Epithelial cell of proximal tubule (primary cell): ENCODE measurements around the gene RPL13A. TPM values are rescaled to one million over a fixed set of nuclear protein-coding genes. Genes with fewer than 3 reads are reported as not detected.

Experiments
- DNase-seq: peaks from one replicate; pipeline ENCODE4 v3.0.0-alpha.2; 2011; ENCODE audit warnings: low read depth
- H3K4me3 ChIP-seq: 2 replicates; pipeline ENCODE4 v1.5.1; 2011; ENCODE audit warnings: low read depth, mild to moderate bottlenecking, low read length
- total RNA-seq: library from RNA; depleted of rRNA; stranded (reverse); fragments of >200 nt; gene quantifications from 2 replicates; pipeline ENCODE4 v1.2.3, GENCODE V29; 2015
- TF ChIP-seq, protein P1 (sequence below): conservative IDR thresholded peaks from 2 replicates; pipeline ENCODE4 v1.5.1; 2012; ENCODE audit warnings: low read depth, mild to moderate bottlenecking, low read length

RPL13A gene
- total RNA-seq, 1 donor from 2014 or later: 3,343 TPM

DNA sequence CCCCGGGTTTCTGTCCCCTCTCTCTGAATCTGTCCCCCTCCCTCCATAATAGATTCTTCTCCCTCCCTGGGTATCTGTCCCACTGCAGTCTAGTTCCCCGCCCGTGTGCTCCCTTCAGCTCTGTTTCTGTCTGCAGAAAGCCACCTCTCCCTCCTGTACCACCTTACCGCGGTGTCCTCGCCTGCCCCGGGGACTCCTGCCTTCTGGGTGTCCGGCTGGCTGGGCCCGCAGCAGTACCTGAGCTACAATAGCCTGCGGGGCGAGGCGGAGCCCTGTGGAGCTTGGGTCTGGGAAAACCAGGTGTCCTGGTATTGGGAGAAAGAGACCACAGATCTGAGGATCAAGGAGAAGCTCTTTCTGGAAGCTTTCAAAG is 26.3 kb downstream of the RPL13A start:
- H3K4me3 ChIP-seq: peak overlapping the region; percentile 68
- TF ChIP-seq, protein P1, sequence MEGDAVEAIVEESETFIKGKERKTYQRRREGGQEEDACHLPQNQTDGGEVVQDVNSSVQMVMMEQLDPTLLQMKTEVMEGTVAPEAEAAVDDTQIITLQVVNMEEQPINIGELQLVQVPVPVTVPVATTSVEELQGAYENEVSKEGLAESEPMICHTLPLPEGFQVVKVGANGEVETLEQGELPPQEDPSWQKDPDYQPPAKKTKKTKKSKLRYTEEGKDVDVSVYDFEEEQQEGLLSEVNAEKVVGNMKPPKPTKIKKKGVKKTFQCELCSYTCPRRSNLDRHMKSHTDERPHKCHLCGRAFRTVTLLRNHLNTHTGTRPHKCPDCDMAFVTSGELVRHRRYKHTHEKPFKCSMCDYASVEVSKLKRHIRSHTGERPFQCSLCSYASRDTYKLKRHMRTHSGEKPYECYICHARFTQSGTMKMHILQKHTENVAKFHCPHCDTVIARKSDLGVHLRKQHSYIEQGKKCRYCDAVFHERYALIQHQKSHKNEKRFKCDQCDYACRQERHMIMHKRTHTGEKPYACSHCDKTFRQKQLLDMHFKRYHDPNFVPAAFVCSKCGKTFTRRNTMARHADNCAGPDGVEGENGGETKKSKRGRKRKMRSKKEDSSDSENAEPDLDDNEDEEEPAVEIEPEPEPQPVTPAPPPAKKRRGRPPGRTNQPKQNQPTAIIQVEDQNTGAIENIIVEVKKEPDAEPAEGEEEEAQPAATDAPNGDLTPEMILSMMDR: no peak
- no peak for DNase-seq

DNA sequence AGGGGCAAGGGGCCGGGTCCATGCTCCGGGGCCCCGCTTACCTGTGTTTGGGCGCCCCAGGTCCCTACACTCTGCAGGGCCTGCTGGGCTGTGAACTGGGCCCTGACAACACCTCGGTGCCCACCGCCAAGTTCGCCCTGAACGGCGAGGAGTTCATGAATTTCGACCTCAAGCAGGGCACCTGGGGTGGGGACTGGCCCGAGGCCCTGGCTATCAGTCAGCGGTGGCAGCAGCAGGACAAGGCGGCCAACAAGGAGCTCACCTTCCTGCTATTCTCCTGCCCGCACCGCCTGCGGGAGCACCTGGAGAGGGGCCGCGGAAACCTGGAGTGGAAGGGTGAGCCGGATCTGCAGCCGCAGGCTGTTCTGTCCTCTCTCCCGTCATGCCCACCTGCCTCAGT is 26.7 kb downstream of the RPL13A start:
- DNase-seq: no peak
- TF ChIP-seq, protein P1: no peak
- peak overlapping the region; percentile 68 for H3K4me3 ChIP-seq

DNA sequence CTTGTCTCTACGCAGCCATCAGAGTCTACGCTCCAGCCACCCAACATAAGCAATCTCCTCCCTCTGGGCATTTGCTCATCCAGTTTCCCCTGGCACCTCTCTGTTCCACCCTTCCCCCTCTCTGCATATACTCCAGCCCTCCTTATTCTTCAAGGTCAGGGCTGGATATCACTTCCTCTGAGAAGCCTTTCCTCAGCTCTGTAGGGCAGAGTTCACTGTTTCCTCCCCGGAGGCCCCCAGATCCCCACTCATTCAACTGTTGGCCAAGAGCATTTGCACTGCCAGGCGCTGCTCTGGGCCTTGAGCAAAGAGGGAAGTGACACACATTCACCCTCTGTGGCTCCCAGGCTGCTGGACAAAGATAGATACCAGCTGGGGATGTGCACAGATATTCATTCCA is 28.4 kb downstream of the RPL13A start:
- TF ChIP-seq, protein P1: no peak
- no peak for DNase-seq

DNA sequence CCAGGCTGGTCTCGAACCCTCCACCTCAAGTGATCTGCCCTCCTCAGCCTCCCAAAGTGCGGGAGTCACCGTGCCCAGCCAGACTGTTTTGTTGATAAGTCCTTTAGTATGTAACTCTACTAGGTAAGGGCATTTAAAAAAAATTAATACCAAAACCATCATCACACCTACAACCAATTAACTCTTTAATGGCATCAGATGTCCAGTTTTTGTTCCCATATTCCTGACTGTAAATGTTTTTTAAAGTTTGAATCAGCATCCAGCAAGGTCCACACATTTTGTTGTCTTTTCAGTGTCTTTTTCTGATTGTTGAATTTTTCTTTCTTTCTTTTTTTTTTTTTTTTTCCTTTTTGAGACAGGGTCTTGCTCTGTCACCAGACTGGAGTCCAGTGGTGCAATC is 30.6 kb downstream of the RPL13A start:
- DNase-seq: no peak
- H3K4me3 ChIP-seq: no peak overlapping the region
- TF ChIP-seq, protein P1: no peak

More for the DNA sequence above, 28.4 kb downstream of the RPL13A start:
- H3K4me3 ChIP-seq: no peak overlapping the region

GRCh38 chr19:49520705-49521319 is 33.4 kb downstream of the RPL13A start:
- H3K4me3 ChIP-seq: no peak overlapping the region
- DNase-seq: no peak
- TF ChIP-seq, protein P1: no peak

GRCh38 chr19:49524812-49525455 is 37.5 kb downstream of the RPL13A start:
- no peak overlapping the region for H3K4me3 ChIP-seq
- TF ChIP-seq, protein P1: no peak
- DNase-seq: no peak
